Left colon (tissue), 2 donors: Measurements from ENCODE around the gene SBK3. TPM values are rescaled to one million over a fixed set of nuclear protein-coding genes. Genes with fewer than 3 reads are reported as not detected.

Experiments used
- ATAC-seq: fragments of 200-7000 bp; cut with Tn5 transposase; one replicate; pipeline ENCODE4 v1.9.1; 2020; ENCODE audit warnings: mild to moderate bottlenecking, moderate library complexity
- DNase-seq, 2 donors: peaks; one replicate each; pipeline ENCODE4 v3.0.0-alpha.2; 2020
- intact Hi-C, 2 donors: fragments of 100-400 bp; cut with DNase I in 1 of 2; cut with micrococcal nuclease in 1 of 2; formaldehyde crosslinking; loops; one replicate each; pipeline versions ENCODE4 v1.11.2 to v1.14.0; 2022; cut with DNase I, micrococcal nuclease
- total RNA-seq, 2 donors: library from RNA; stranded (reverse); fragmentation: NEBNext Ultra II Directional; extraction: Animal tissue kit (Norgen Biotek cat#: 25700); gene quantifications; one replicate each; pipeline ENCODE4 v1.2.1, GENCODE V29; 2021
- donor health status: DM: no; HTN: no; CAD: no.
- donor health status: DM: yes; HTN: yes; CAD: no.

Gene SBK3
- total RNA-seq, 2 donors from 2014 or later, result not detected

DNA sequence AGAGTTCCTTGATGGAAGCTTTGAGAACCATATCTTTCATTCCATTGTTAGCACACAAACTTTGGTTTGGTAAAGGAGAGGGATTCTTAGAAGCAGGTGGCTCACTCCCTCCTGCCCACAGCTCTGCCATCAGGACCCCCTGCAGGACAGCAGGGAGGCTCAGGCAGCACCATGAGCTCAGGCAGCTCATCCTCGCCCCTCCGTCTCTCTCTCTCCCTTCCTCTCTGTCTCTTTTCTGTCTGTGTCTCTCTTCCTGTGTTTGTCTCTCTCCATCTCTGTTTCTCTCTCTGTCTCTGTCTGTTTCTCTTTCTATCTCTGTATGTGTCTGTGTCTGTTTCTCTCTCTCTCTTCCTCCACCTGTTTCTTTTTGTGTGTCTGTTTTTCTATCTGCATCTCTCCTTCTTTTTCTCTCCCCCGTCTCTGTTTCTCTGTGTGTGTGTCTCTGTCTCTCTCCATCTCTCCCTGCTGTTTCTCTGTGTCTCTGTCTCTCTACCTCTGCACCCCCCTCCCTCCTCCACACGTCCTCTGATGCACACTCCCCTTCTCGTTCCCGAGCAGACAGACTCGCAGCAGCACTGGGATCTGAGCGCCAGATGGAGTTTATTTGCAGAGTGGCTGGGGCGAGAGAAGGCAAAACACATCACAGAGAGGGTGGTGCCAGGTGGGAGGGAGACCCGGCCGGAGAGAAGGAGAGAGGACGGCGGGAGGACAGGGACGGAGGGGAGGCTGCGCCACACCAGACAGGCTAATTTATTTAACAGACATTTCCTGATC lies 17.1 kb downstream of the SBK3 start:
- no peak for DNase-seq
- ATAC-seq, result peak; percentile 22
- intact Hi-C loops, result no loop called here

DNA sequence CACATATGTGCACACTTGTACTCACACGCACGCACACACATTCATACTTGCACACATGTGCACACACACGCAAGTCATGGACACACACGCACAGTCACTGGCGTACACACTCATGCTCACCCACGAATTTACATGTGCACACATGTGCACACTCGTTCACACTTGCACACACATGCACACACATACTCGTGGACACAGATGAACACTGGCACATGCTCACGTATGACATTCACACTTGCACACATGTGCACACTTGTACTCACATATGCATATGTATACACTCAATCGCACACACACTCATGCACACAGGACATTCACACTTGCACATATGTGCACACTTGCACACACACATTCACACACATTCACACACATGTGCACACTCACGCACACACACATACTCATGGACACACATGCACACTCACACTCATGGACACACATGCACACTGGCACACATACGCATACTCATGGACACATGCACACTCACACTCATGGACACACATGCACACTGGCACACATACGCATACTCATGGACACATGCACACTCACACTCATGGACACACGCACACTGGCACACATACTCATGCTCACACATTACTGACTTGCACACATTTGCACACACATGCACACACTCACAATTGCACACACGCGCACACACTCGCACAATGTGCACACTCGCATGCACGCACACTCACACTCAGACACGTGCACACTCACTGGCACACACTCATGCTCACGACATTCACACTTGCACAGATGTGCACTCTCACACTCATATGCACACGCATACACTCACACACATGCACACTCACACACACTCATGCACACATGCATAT lies 17.9 kb downstream of the SBK3 start:
- intact Hi-C loops, result no loop called here
- ATAC-seq, result no peak

DNA sequence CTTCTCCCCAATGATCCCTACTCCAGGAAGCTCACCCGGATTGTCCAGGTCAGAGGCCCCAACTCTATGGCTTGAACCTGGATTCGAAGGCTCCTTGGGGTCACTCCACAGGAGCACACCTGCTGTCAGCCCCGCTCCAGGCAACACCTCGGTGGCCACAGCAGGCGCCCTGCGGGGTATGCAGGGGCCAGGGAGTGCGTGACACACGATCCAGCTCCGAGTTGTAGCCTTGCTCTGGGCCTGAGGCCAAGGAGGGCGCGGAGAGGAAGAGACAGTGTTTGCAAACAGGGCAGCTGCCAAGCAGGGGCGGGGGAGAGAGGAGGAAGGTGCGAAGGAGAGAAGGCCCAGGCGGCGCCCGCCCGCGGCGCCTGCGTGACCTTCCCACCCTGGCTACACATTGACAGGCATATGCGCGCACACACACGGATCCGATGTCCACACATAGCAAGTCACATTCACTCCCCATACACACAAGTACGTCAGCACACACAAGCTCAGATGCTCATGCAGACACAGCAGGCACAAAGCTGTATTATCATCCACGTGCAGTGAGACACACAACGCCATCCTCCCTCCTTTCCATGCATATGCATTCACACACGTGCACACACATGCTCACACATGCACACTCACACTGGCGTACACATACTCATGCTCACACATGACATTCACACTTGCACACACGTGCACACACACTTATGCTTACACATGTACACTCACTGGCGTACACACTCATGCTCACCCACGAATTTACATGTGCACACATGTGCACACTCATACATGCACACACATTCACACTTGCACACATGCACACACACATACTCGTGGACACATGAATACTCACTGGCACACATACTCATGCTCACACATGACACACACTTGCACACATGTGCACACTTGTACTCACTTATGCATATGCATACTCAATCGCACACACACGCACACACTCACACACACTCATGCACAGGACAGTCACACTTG lies 18.8 kb downstream of the SBK3 start:
- intact Hi-C loops, result no loop called here
- DNase-seq, result peak; percentile 85 to 87

More for the DNA sequence above, 17.9 kb downstream of the SBK3 start:
- DNase-seq, result no peak

DNA sequence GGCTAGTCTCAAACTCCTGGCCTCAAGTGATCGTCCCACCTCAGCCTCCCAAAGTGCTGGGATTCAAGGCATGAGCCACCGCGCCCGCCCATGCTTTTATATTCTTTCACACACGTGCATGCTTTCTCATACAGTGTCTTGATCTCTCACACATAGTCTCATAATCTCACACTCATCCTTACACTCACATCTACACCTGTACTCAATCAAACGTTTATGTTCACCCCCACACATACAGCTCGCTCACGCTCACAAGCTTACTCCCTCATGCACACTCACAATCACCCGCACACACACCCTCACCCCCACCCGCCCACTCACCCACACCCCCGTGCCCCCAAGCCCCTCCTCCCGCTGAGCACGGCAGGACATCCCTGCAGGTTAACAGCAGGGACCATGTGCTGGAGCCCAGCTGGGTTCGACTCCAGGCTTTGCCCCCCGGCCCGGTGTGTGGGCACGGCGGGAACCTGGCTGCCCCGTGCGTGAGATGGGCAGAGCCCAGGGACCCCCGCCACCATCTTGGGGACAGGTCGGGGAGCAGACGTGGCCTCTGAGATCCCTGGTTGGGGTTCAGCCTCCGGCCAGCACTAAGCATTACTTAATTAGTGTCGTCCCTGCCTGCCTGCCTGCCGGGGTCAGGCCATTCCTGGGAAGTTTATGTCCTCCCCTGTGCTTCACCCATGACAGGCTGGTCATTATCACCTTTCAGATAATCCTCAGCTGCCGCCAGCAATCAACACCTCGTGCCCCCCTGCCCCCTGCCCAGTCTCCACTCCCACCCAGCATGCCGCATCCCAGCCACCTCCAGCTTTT lies 19.8 kb downstream of the SBK3 start:
- no peak for DNase-seq
- no peak for ATAC-seq
- intact Hi-C loops, result no loop called here

More for the DNA sequence above, 18.8 kb downstream of the SBK3 start:
- ATAC-seq, result peak; percentile 96

DNA sequence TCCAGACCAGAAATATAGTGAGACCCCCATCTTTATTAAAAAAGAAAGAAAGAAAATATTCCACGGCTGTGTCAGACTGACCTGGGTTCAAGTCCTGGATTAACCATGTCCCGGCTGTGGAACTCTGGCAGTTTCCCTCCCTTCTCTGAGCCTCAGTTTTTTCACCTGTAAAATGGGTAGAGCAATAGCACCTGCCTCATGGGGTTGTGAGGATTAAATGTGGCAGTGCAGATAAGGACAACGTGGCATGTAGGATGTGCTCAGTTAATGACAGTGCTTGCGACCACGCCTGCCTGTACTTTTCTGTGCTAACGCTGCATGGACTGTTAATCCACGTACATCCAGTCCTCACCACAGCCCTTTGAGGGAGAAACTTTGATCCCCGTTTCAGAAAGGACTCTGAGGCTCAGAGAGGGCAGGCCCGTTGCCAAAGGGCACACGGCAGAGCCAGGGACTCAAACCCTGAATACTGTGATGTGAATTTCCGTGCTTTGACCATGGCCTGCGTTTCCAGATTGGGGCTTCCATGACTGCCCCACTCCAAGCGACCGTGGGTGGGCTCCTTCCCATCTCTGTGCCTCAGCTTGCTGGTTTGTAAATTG lies 24.6 kb downstream of the SBK3 start:
- DNase-seq, result no peak
- no peak for ATAC-seq
- intact Hi-C loops, result no loop called here

DNA sequence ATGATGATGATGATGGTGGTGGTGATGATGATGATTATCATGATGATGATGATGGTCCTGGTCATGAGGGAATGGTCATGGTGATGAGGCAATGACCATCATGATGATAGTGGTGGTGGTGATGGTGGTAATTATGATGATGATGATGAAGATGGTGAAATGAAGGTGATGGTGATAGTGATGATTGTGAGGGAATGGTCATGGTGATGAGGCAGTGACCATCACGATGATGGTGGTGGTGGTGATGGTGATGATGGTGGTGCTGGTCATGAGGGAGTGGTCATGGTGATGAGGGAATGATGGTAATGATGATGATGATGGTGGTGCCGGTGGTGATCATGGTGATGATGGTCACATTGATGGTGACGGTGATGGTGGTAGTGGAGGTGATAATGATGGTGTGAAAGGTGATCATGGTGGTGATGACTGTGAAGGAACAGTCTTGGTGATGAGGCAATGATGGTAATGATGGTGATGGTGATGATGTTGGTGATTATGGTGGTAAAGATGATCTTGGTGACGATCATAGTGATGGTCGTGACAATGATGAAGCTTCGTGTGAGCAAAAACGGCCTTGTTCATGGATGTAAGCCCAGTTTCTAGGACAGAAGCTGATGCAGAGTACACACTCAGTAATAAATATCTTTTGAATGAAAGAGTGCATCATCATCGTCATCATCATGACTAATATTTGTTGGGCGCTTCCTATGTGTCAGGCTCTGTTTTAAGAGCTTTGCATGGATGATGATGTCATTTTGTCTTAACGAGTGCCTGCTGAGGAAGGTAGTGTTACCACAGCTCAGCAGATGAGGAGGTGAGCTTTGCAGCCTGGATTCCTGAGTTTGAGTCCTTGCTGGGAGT lies 25.7 kb downstream of the SBK3 start:
- ATAC-seq, result no peak
- intact Hi-C loops, result loop anchor here in 1 of 2 donors (10.0 kb wide), 2 partner anchors 85 to 115 kb away; partner anchors contain the start of genes ZNF524 and ZNF865
- no peak for DNase-seq

DNA sequence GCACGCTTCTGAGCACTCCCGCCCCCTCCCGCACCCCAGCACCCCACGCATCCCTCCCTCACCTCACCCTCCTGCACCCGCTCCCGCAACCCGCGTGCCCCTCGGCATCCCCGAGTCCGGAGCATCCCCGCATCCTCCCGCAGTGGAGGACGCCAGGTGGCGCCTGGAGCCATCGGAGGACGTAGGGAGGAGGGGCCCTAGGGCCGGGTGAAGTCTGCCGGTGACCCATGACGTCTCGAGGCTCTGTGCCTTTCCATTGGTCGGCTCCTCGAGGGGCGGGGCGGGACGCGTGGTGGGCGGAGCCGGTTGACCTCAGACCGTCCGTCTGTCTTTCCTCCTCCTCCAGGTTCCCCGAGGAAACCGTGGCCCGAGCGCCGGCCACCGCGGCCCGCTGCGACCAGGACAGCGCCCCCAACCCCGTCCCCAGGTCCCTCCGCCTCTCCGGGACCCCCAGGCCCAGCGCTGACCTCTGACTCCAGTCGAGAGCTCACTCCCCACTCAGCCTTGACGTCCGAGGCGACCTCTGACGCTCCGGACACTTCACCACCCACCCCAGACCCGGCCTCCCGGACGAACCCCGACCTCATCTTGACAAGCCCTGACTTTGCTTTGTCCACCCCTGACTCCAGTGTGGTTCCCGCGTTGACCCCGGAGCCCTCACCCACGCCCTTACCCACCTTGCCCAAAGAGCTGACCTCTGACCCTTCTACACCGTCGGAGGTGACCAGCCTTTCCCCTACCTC lies 28.3 kb downstream of the SBK3 start:
- DNase-seq (peak; percentile 93 to 95), ATAC-seq (peak; percentile 100)
- intact Hi-C loops, result loop anchor here in 1 of 2 donors (10.0 kb wide), 2 partner anchors 88 to 118 kb away; partner anchors contain the start of genes ZNF524 and ZNF865

DNA sequence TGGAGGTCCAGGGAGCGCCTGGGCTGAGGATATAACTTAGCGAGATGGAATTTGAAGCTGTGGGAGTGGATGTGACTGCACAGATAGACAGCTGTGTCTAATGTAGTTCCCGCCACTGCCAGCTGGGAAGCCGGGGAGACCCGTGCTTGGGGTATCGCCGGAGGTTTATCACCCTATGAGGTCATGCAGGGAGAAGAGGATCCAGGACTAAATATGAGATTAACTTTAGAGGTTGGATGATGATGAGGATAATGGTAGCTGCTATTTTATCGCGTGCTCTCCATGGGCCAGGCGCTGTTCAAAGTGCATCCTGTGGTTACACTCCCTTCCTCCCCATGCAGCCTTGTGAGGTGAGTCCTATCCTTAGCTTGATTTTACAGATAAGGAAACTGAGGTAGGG lies 37.2 kb downstream of the SBK3 start:
- DNase-seq (no peak), ATAC-seq (no peak)
- intact Hi-C loops, result loop anchor here in 1 of 2 donors (5.0 kb wide), 1 partner anchor 41 kb away; no protein-coding TSS in a partner anchor

DNA sequence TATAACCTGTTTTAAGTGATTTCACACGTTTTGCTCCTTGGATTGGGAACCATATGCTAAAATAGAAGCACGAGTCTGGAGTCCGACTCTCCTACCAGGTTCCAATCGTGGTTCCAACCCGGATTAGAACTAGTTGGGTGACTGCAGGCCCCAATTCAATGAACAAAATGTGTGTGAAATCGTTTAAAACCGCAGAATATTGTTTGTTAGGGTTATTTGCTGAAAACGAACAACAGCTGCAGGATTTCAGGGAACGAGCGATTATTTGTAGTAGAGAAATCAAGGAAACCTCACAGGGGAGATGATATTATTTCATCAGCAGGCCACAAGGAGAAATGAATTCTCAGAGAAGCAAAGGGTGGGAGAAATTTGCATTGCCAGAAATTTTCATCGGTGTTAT lies 40.4 kb downstream of the SBK3 start:
- ATAC-seq (no peak), DNase-seq (no peak)
- intact Hi-C loops, result loop anchor here in 1 of 2 donors (5.0 kb wide), 1 partner anchor 38 kb away; no protein-coding TSS in a partner anchor

DNA sequence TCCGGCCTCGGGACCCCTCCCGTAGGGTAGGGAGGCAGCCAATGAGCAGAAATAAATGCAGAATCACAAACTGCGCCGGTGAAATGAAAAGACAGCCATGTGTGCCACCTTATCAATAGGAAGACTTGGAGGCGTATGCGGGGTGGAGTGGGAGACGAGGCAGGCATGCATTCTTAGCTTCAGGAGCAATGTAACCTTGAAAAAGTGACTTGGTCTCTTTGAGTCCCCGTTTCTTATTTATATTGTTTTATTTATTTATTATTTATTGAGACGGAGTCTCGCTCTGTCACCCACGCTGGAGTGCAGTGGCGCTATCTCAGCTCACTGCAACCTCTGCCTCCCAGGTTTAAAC lies 41.1 kb downstream of the SBK3 start:
- ATAC-seq (peak; percentile 19), DNase-seq (no peak)
- intact Hi-C loops, result no loop called here

DNA sequence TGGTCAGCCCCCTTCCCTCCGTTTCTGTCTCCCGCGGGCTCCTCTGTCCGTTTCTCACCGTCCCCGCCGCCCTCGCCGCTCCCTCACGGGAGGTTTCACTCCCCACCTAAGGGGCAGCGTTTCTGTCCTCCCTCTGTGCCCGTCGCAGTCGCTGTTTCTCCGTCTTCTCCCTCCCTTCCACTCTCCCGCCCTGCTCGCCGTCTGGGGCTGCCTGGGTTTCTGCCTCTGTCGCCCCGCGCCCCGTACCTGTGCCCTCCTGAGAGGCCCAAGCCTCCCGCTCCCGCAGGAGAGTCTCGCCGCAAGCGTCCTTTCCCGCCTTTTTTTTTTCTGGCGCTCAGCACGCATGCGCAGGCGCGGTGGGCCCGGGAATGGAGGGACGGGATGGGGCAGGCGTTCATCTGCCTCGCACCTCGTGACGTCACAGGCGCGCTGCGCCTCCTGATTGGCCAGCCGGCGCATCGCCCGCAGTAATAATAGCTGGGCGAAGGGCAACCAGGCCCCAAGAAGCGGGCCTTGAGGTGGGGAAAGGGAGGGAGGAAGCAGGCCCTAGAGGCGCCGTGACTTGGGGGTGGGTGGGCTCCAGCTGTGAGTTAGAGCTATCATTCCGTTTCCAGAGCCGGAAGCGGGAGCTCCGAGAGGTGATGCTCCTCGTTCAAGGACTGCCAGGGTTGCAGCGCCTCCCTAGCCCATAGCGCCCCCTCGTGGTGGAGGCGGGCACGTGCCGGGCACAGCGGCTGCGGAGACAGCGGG lies 41.7 kb downstream of the SBK3 start:
- intact Hi-C loops, result no loop called here
- peak; percentile 89 to 93 for DNase-seq
- ATAC-seq, result peak; percentile 98

DNA sequence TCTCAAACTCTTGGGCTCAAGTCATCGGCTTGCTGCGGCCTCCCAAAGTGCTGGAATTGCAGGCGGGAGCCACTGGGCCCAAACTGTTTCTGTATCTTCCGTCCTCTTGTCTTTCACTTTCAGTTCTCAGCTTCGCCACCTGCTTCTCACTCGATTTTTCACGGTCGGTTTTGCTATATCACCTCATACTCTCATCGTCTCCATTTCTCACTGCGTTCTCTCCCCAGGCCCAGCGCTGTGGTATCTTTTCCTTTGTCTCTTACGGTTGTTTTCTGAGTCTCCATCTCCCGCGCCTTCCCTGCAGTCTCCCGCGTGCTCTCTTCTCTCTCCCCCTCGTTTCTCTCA lies 42.2 kb downstream of the SBK3 start:
- ATAC-seq, result no peak

DNA sequence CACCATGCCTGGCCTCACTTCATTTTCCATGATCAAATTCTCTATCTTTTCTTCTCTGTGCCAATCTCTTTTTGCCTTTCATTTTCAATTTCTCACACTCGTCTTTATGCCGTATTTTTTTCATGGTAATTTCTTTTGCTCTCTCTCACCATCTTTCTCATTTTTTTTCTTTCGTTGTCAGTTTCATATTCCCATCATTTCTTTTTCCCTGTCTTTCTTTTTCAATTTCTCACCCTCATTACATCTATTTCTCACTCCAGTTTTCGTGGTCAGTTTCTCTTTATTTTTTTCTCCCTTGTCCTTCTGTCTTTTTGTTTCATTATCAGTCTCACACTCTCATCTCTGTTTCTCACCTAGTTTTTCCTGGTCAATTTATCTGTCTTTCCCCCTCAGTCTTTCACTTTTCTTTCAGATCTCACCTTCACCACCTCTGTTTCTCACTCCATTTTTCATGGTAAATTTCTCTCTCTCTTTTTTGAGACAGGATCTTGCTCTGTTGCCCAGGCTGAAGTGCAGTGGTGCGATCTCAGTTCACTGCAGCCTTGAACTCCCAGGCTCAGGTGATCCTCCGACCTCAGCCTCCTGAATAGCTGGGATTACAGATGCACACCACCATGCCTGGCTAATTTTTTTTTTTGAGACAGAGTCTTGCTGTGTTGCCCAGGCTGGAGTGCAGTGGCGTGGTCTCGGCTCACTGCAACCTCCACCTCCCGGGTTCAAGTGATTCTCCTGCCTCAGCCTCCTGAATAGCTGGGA lies 43.0 kb downstream of the SBK3 start:
- no peak for ATAC-seq
- intact Hi-C loops, result no loop called here

More for the DNA sequence above, 42.2 kb downstream of the SBK3 start:
- intact Hi-C loops, result no loop called here
- no peak for DNase-seq

DNA sequence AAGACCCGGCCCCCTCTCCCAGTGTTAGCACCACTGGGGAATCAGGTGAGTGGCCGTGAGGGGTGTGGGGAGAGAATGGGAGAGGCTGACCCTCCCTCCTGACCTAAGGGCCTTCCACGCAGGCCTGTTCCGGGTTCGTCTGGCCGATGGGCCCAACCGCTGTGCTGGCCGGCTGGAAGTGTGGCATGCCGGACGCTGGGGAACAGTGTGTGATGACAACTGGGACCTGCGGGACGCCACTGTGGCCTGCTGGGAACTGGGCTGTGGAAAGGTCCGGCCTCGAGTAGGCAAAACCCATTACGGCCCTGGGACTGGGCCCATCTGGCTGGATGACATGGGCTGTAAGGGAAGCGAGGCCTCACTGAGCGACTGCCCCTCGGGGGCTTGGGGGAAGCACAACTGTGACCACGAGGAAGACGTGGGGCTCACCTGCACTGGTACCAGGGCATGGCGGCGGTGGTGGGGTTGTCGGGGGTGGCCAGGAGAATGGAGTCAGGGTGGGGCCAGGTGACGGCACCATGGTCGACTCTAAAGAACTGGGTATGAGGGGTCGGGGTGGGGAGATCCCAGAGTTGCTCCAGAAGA lies 44.9 kb downstream of the SBK3 start:
- DNase-seq (no peak), ATAC-seq (no peak)
- intact Hi-C loops, result no loop called here

More for the DNA sequence above, 43.0 kb downstream of the SBK3 start:
- no peak for DNase-seq
